Dermis blood vessel endothelial cell (primary cell): ENCODE data around the gene SOX14. TPM values are rescaled to one million over a fixed set of nuclear protein-coding genes. Genes with fewer than 3 reads are reported as not detected.

ENCODE experiments used
- DNase-seq: peaks from one replicate; pipeline ENCODE4 v3.0.0; 2010
- total RNA-seq: library from RNA; depleted of rRNA; stranded (reverse); fragments of >200 nt; gene quantifications from 2 replicates; pipeline ENCODE4 v1.2.3, GENCODE V29; 2014

The SOX14 gene
- total RNA-seq, 1 donor from 2014 or later, result not detected

GRCh38 chr3:137768361-137769321 is 4.5 kb downstream of the SOX14 start:
- DNase-seq, result no peak

DNA sequence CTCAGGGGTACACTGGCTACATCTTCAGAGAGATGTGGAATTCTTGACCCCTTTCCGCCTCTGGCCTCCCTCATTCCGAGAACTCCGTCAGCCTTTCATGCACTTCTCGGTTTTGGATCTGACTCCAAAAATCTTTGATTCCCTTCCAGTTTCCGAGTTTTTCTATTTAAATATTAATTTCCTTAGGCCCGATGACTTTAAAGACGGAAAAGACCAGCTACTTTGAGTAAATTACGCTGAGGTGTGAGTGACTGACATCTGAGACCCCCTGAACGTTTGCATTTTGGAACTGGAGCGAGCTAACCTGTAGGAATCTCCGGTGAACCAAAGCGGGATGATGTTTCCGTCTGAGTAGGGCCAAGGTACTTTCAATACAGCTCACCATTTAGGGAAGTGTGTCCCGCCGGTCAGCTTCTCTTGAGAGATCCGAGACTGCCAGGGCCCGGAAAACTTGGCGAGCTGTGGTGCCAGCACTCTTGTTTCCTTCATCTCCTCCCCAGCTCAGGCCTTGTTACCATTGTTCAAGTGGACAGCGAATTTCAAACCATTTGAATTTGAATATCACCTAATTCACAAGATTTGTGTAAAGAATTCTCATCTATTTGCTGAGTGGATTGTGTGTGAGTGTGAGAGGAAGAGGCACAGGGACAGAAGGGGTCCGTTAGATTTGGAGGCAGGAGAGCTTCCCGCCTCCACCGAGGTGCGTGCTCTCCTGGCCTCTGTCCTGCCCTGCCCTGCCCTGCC is 5.4 kb downstream of the SOX14 start:
- DNase-seq, result no peak

GRCh38 chr3:137770066-137770834 is 6.1 kb downstream of the SOX14 start:
- no peak for DNase-seq

DNA sequence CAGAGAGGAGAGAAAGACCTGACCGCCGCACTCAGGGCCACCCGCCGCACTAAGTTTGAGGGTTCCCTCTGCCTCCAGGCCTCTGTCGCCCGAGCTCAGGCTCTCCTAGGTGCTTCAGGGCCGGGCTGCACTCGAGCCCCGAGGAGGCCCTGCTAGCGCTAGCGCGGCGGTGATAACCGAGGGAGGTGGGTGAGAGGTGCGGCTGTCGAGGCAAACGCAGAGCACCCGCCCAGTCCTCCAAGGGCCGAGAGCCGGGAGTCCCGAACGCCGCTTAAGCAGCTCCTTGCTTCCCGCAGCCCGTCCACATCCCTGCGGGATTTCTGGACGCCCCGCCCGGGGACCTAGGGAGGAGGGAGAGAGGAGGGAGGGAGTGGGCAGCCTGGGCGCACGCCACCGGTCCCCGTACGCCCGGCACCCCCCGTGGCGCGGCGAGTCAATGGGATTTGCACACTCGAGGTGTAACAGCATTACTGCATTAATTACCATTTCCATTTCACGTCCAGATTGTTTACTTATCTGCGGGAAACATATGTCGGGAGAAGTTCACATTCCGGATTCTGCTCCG is 6.8 kb downstream of the SOX14 start:
- no peak for DNase-seq

DNA sequence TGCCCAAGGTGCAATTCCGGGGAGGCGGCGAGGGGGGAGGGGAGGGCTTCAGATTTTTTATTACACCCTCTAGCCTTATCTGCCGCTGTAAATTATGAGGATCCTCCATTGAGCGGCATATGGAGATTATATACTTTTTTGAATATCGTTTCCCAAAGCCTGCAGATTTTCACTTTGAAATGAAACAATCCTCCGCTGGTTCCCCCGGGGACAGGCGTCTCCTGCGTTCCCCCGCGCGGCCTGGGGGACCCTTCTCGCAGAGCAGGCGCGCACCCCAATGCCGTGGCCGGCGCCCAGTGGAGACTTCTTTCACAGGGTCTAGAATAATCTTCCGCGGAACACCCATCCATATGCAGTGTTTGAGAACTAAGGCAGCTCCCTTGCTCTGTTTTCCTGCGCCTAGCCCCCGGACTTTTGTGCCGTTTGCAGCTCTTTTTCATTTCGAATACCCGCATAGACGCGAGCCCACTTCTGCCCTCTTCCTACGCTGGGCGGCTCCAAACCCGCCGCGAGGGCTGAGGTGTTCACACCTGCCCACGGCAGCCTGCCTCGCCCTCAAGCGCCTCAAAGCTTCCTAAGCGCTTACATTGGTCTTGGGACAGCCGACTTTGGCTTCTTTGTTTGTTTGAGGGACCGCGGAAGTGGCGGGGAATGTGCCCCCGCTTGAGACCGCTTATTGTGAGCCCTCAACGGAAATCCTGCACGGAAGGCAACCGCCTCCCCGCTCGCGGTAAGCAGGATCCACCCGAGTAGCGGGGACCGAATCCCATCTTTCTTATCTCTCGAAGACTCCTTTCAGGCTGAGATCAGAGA is 7.5 kb downstream of the SOX14 start:
- DNase-seq, result no peak

- DNase-seq, result no peak
Measured at GRCh38 chr3:137772214-137772955, 8.3 kb downstream of the SOX14 start.

- no peak for DNase-seq
Measured at GRCh38 chr3:137778941-137779340, 14.8 kb downstream of the SOX14 start.

GRCh38 chr3:137787529-137787928 is 23.4 kb downstream of the SOX14 start:
- no peak for DNase-seq

GRCh38 chr3:137789236-137789635 is 25.1 kb downstream of the SOX14 start:
- DNase-seq, result no peak

DNA sequence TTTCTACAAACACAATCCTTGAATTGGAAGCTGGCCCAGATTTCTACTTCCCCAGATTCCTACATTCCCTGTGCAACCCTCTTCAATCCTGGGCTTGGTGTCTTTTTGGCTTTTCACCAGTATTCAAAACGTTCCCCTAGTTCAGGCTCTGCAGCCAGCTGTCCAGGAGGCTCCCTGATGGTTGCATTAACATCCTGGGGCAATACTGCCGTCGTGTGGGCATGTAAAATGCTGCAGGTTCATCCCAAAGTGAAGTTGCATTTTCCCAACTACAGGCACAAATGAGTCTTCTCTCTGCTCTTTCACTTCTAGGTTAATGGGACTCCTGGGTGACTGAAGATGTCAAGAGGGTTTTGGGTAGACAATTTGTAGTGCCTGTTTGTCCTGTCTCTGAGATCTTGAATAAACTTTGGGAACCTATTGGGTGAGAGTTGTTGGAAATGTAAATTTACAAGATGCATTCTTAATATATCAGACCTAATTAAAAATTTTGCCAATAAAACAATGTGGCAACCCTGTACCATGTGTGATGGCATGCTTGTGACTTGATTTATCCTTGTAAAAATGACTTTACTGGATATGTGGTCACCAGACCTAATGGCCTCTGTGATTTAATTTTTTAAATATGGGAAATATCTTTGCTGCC is 28.6 kb downstream of the SOX14 start:
- DNase-seq, result peak; percentile 37

DNA sequence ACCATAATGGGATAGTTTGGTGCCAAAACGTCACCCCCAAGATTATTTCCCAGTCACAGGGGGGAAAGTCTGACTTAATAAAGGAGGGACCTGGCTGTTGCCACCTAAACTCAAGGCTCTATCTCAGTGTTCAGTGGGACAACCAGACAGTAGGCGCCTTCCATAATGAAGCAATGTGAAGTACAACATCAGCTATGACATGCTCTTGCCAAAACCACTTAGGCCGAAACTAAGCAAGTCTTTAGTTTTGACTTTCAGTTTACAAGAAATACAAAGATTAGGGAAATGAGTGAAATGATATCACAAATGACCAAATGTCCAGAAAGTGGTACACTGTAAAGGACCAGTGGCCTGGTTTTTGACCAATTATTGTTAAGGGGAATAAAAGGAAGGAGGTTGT is 32.9 kb downstream of the SOX14 start:
- no peak for DNase-seq

GRCh38 chr3:137803215-137803614 is 39.1 kb downstream of the SOX14 start:
- DNase-seq, result no peak

GRCh38 chr3:137807998-137808397 is 43.9 kb downstream of the SOX14 start:
- no peak for DNase-seq

DNA sequence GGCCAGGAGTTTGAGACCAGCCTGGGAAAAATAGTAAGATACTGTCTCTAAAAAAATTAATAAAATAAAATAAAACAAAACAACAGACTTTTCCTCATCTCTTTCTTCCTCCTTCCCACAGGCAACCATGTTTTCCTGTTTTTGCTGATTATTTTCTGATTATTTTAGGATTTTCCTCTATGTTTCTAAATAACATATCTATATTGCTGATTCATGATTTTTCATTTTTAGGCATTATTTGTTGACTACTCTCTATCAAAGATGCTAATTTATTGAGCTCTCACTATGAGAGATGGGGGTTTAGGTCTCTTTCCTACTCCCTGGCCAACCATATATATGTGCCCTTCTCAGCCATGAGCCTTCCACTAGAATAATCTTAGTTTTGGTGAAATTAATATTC is 45.4 kb downstream of the SOX14 start:
- DNase-seq, result no peak

GRCh38 chr3:137812023-137812422 is 47.9 kb downstream of the SOX14 start:
- DNase-seq, result no peak

DNA sequence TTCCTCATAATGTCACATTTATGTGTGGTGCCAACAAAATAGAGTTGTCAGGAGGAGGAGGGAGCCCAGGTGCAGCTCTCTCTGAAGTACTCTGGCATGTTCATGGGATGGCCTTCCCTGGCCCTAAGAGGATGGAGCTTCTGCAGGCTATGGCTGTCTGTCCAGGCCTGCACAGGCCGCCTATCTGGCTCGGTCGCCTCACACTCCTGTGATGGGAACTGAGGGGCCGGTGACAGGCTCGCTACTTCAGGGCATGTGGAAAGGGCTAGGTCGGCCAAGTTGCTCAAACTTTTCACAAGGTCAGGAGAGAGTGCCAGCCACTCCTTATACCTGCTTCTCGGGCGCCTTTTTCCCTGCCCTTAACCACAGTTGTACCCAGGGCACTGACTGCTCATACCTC is 51.1 kb downstream of the SOX14 start:
- DNase-seq, result no peak
